ENCODE measurements around the gene PGBD5. TPM values are rescaled to one million over a fixed set of nuclear protein-coding genes. Genes with fewer than 3 reads are reported as not detected.

The PGBD5 gene
- total RNA-seq, 6 experiments from 2014 or later, result 0.05 TPM; not detected in 5

- no peak for DNase-seq
- H3K27ac Mint-ChIP-seq, result no peak overlapping the region
- H3K36me3 Mint-ChIP-seq (ENCODE audit: low read depth), result no peaks in the 10 kb centered on the region
- no peaks in the 10 kb centered on the region for H3K9me3 Mint-ChIP-seq
- H3K27me3 Mint-ChIP-seq (ENCODE audit: insufficient read depth), result peaks cover 22% of the 10 kb centered on the region
- no peak overlapping the region for H3K4me3 Mint-ChIP-seq
- H3K4me1 Mint-ChIP-seq (ENCODE audit: low read depth), result peaks cover 6% of the 10 kb centered on the region
- TF ChIP-seq CTCF (IDR thresholded peaks at IDR 0.05), result no peak
These were observed 130.8 kb downstream of the PGBD5 start for GRCh38 chr1:230295367-230295766.

DNA sequence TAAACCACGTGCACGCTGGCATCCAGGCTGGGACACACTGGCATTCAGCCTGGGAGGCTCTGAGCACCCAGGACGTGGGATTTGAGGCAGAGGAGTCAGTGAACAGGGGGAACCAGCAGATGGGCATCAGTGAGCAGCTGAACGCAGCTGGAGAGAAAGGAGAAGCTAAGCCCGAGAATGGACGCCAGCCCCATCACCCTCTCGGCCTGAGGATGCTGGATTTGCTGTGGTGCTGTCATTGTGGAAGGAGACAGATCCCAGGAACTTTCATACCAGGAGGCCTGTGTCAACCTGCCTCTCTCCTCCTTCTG, 132.8 kb downstream of the PGBD5 start:
- no peak for TF ChIP-seq CTCF (IDR thresholded peaks at IDR 0.05)
- no peak overlapping the region for H3K4me3 Mint-ChIP-seq
- no peaks in the 10 kb centered on the region for H3K9me3 Mint-ChIP-seq
- no peaks in the 10 kb centered on the region for H3K4me1 Mint-ChIP-seq (ENCODE audit: low read depth)
- H3K36me3 Mint-ChIP-seq (ENCODE audit: low read depth), result no peaks in the 10 kb centered on the region
- H3K27ac Mint-ChIP-seq, result no peak overlapping the region
- no peak for DNase-seq
- H3K27me3 Mint-ChIP-seq (ENCODE audit: insufficient read depth), result peaks cover 17% of the 10 kb centered on the region

GRCh38 chr1:230292689-230293389, 133.3 kb downstream of the PGBD5 start:
- no peak for TF ChIP-seq CTCF (IDR thresholded peaks at IDR 0.05)
- no peak overlapping the region for H3K27ac Mint-ChIP-seq
- no peaks in the 10 kb centered on the region for H3K9me3 Mint-ChIP-seq
- peaks cover 20% of the 10 kb centered on the region for H3K27me3 Mint-ChIP-seq (ENCODE audit: insufficient read depth)
- no peak for DNase-seq
- H3K4me3 Mint-ChIP-seq, result no peak overlapping the region
- H3K36me3 Mint-ChIP-seq (ENCODE audit: low read depth), result no peaks in the 10 kb centered on the region
- no peaks in the 10 kb centered on the region for H3K4me1 Mint-ChIP-seq (ENCODE audit: low read depth)

- no peak for DNase-seq
- Mint-ChIP-seq H3K27me3 (ENCODE audit: insufficient read depth) (peaks cover 23% of the 10 kb centered on the region), H3K4me1 (ENCODE audit: low read depth) (no peaks in the 10 kb centered on the region), H3K36me3 (ENCODE audit: low read depth) (no peaks in the 10 kb centered on the region), H3K27ac (no peak overlapping the region), H3K9me3 (no peaks in the 10 kb centered on the region), H3K4me3 (no peak overlapping the region)
- no peak for TF ChIP-seq CTCF (IDR thresholded peaks at IDR 0.05)
These were observed 134.2 kb downstream of the PGBD5 start for GRCh38 chr1:230291731-230292620.

DNA sequence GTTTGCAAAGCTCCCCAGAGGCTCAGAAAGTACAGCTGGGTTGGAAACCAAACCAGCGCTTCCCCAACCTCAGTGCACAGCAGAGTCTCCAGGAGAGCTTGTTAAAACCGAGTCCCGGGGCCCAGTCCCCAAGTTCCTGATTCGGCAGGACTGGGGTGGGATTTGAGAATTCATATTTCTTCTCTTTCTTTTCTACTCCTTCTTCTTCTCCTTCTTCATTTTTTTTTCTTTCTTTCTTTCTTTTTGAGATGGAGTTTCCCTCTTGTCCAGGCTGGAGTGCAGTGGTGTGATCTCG, 136.8 kb downstream of the PGBD5 start:
- H3K4me1 Mint-ChIP-seq (ENCODE audit: low read depth), result no peaks in the 10 kb centered on the region
- no peak for DNase-seq
- TF ChIP-seq CTCF (IDR thresholded peaks at IDR 0.05), result no peak
- H3K9me3 Mint-ChIP-seq, result no peaks in the 10 kb centered on the region
- H3K36me3 Mint-ChIP-seq (ENCODE audit: low read depth), result no peaks in the 10 kb centered on the region
- no peak overlapping the region for H3K27ac Mint-ChIP-seq
- no peak overlapping the region for H3K4me3 Mint-ChIP-seq
- H3K27me3 Mint-ChIP-seq (ENCODE audit: insufficient read depth), result peaks cover 24% of the 10 kb centered on the region
